Esophagus squamous epithelium (tissue), 4 donors: Measurements from ENCODE around the gene TEX51.

ENCODE experiments used
- POLR2A ChIP-seq, 4 donors: fragments of 450-650 bp; IDR thresholded peaks; one replicate each; pipeline ENCODE4 v1.6.1; 2017; ENCODE audit warnings: antibody characterized with exemption in 4 of 4, mild to moderate bottlenecking in 4 of 4, moderate library complexity in 3 of 4
- TF ChIP-seq, protein P1 (sequence below), 6 experiments: fragments of 450-650 bp in 4 of 6; fragments of 200-600 bp in 2 of 6; sonication (generic) in 2 of 6; IDR thresholded peaks; one replicate each; pipeline ENCODE4 v1.5.1; 2016 to 2019; ENCODE audit warnings: antibody characterized with exemption in 6 of 6, mild to moderate bottlenecking in 4 of 6, moderate library complexity in 4 of 6

DNA sequence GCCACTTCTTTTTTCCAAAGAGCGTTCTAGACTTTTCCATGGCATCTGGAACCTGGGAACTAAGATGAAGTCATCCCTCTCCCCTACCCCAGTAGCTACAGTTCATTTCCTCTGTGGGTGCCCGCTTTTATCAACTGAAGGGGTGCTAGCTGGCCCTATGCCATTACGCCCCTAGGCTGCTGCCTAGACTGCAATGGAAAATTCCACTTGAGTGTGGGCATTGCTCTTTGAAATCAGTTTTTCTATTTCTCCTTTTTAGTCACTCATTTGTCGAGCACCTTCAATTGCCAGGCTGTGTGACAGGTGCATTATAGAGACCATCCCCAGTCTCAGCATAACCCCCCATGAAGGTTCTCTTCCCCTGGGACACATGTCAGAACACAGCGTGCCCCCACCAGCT is 7.3 kb downstream of the TEX51 start:
- TF ChIP-seq POLR2A (IDR thresholded peaks at IDR 0.05) = no peak
- TF ChIP-seq, protein P1, sequence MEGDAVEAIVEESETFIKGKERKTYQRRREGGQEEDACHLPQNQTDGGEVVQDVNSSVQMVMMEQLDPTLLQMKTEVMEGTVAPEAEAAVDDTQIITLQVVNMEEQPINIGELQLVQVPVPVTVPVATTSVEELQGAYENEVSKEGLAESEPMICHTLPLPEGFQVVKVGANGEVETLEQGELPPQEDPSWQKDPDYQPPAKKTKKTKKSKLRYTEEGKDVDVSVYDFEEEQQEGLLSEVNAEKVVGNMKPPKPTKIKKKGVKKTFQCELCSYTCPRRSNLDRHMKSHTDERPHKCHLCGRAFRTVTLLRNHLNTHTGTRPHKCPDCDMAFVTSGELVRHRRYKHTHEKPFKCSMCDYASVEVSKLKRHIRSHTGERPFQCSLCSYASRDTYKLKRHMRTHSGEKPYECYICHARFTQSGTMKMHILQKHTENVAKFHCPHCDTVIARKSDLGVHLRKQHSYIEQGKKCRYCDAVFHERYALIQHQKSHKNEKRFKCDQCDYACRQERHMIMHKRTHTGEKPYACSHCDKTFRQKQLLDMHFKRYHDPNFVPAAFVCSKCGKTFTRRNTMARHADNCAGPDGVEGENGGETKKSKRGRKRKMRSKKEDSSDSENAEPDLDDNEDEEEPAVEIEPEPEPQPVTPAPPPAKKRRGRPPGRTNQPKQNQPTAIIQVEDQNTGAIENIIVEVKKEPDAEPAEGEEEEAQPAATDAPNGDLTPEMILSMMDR (IDR thresholded peaks at IDR 0.05) = no peak
